ENCODE data around the gene PRPF19. TPM values are rescaled to one million over a fixed set of nuclear protein-coding genes. Genes with fewer than 3 reads are reported as not detected.
A peak's percentile ranks its signal among the peaks of the same experiment; 100 is the strongest.

PRPF19 gene
- total RNA-seq, 1 donor from 2014 or later, result 61.9 TPM

GRCh38 chr11:60847281-60847680, 59.1 kb downstream of the PRPF19 start:
- Histone ChIP-seq H3K4me1 (ENCODE audit: insufficient read depth, low read length) (peaks cover 23% of the 10 kb centered on the region), H3K27ac (ENCODE audit: low read depth, low read length) (no peak overlapping the region), H3K27me3 (ENCODE audit: insufficient read depth, low read length) (no peaks in the 10 kb centered on the region), H4K20me1 (ENCODE audit: insufficient read depth, low read length) (peaks cover 39% of the 10 kb centered on the region), H2AFZ (ENCODE audit: low read depth, low read length) (no peak overlapping the region), H3K36me3 (ENCODE audit: insufficient read depth, low read length) (peaks cover 8% of the 10 kb centered on the region), H3K9ac (ENCODE audit: low read length) (no peak overlapping the region), H3K9me3 (ENCODE audit: insufficient read depth, low read depth, low read length) (no peaks in the 10 kb centered on the region), H3K79me2 (ENCODE audit: insufficient read depth, low read length) (peaks cover 43% of the 10 kb centered on the region), H3K4me3 (ENCODE audit: insufficient read depth, low read depth, low read length) (no peak overlapping the region), H3K4me2 (ENCODE audit: low read length) (no peak overlapping the region)
- FAIRE-seq (no peak), DNase-seq (ENCODE audit: low read depth) (no peak)
- Mint-ChIP-seq H3K4me1 (ENCODE audit: low read depth, unreplicated experiment) (peaks cover 22% of the 10 kb centered on the region), H3K27ac (ENCODE audit: unreplicated experiment) (no peak overlapping the region), H3K4me3 (ENCODE audit: unreplicated experiment) (no peak overlapping the region), H3K9me3 (ENCODE audit: unreplicated experiment) (no peaks in the 10 kb centered on the region), H3K36me3 (ENCODE audit: low read depth, unreplicated experiment) (peaks cover 26% of the 10 kb centered on the region), H3K27me3 (ENCODE audit: low read depth, unreplicated experiment) (peaks cover 2% of the 10 kb centered on the region)
- no peak for TF ChIP-seq EZH2 (IDR thresholded peaks at IDR 0.05; ENCODE audit: insufficient read depth, low read length)
- TF ChIP-seq CTCF (IDR thresholded peaks at IDR 0.05; ENCODE audit: insufficient read depth, low read depth, low read length), result no peak

- peaks cover 11% of the 10 kb centered on the region for H3K36me3 Mint-ChIP-seq (ENCODE audit: low read depth, unreplicated experiment)
- peak overlapping the region; percentile 97 for H3K4me2 ChIP-seq (ENCODE audit: low read length)
- no peaks in the 10 kb centered on the region for H3K9me3 ChIP-seq (ENCODE audit: insufficient read depth, low read depth, low read length)
- peaks cover 36% of the 10 kb centered on the region for H3K4me1 ChIP-seq (ENCODE audit: insufficient read depth, low read length)
- no peaks in the 10 kb centered on the region for H3K9me3 Mint-ChIP-seq (ENCODE audit: unreplicated experiment)
- no peaks in the 10 kb centered on the region for H3K27me3 ChIP-seq (ENCODE audit: insufficient read depth, low read length)
- peaks cover 47% of the 10 kb centered on the region for H3K79me2 ChIP-seq (ENCODE audit: insufficient read depth, low read length)
- FAIRE-seq (no peak), DNase-seq (ENCODE audit: low read depth) (no peak)
- H3K27ac Mint-ChIP-seq (ENCODE audit: unreplicated experiment), result no peak overlapping the region
- H2AFZ ChIP-seq (ENCODE audit: low read depth, low read length), result no peak overlapping the region
- H3K27me3 Mint-ChIP-seq (ENCODE audit: low read depth, unreplicated experiment), result no peaks in the 10 kb centered on the region
- peak overlapping the region; percentile 24 for H3K9ac ChIP-seq (ENCODE audit: low read length)
- peaks cover 42% of the 10 kb centered on the region for H4K20me1 ChIP-seq (ENCODE audit: insufficient read depth, low read length)
- H3K27ac ChIP-seq (ENCODE audit: low read depth, low read length), result no peak overlapping the region
- no peak for TF ChIP-seq CTCF (IDR thresholded peaks at IDR 0.05; ENCODE audit: insufficient read depth, low read depth, low read length)
- no peak for TF ChIP-seq EZH2 (IDR thresholded peaks at IDR 0.05; ENCODE audit: insufficient read depth, low read length)
- peak overlapping the region; percentile 71 for H3K4me3 Mint-ChIP-seq (ENCODE audit: unreplicated experiment)
- peaks cover 5% of the 10 kb centered on the region for H3K36me3 ChIP-seq (ENCODE audit: insufficient read depth, low read length)
- H3K4me1 Mint-ChIP-seq (ENCODE audit: low read depth, unreplicated experiment), result peaks cover 35% of the 10 kb centered on the region
- H3K4me3 ChIP-seq (ENCODE audit: insufficient read depth, low read depth, low read length), result no peak overlapping the region
Measured at GRCh38 chr11:60845338-60845737, 61.0 kb downstream of the PRPF19 start.

- TF ChIP-seq EZH2 (IDR thresholded peaks at IDR 0.05; ENCODE audit: insufficient read depth, low read length) (no peak), CTCF (IDR thresholded peaks at IDR 0.05; ENCODE audit: insufficient read depth, low read depth, low read length) (no peak)
- Histone ChIP-seq H3K9ac (ENCODE audit: low read length) (peak overlapping the region; percentile 24), H3K4me1 (ENCODE audit: insufficient read depth, low read length) (peaks cover 36% of the 10 kb centered on the region), H3K27ac (ENCODE audit: low read depth, low read length) (no peak overlapping the region), H4K20me1 (ENCODE audit: insufficient read depth, low read length) (peaks cover 42% of the 10 kb centered on the region), H3K27me3 (ENCODE audit: insufficient read depth, low read length) (no peaks in the 10 kb centered on the region), H3K4me2 (ENCODE audit: low read length) (peak overlapping the region; percentile 97), H3K4me3 (ENCODE audit: insufficient read depth, low read depth, low read length) (no peak overlapping the region), H3K9me3 (ENCODE audit: insufficient read depth, low read depth, low read length) (no peaks in the 10 kb centered on the region), H3K36me3 (ENCODE audit: insufficient read depth, low read length) (peaks cover 5% of the 10 kb centered on the region), H3K79me2 (ENCODE audit: insufficient read depth, low read length) (peaks cover 47% of the 10 kb centered on the region), H2AFZ (ENCODE audit: low read depth, low read length) (no peak overlapping the region)
- Mint-ChIP-seq H3K4me1 (ENCODE audit: low read depth, unreplicated experiment) (peaks cover 37% of the 10 kb centered on the region), H3K36me3 (ENCODE audit: low read depth, unreplicated experiment) (peaks cover 11% of the 10 kb centered on the region), H3K27me3 (ENCODE audit: low read depth, unreplicated experiment) (no peaks in the 10 kb centered on the region), H3K27ac (ENCODE audit: unreplicated experiment) (no peak overlapping the region), H3K9me3 (ENCODE audit: unreplicated experiment) (no peaks in the 10 kb centered on the region), H3K4me3 (ENCODE audit: unreplicated experiment) (peak overlapping the region; percentile 93)
- DNase-seq (ENCODE audit: low read depth), result no peak
- FAIRE-seq, result no peak
Measured at GRCh38 chr11:60844870-60845221, 61.5 kb downstream of the PRPF19 start.

All from astrocyte (in vitro differentiated cells and primary cell).